ENCODE results near the gene FAM171A1. TPM values are rescaled to one million over a fixed set of nuclear protein-coding genes. Genes with fewer than 3 reads are reported as not detected.

Gene FAM171A1
- total and polyA plus RNA-seq, 2 of the 13 experiments (the other 11 are each of a cell fraction or from before 2014, with no cell fraction given) = 21.5 to 34.7 TPM

GRCh38 chr10:15325243-15325943 lies 45.7 kb downstream of the FAM171A1 start:
- no peak overlapping the region for H3K4me3 ChIP-seq (replicated peaks in 1 of 3; ENCODE audit: insufficient read depth in 1 of 3, low read depth in 2 of 3, low read length in 3 of 3)
- no peak overlapping the region for H3K27ac ChIP-seq (ENCODE audit: extremely low read length, insufficient read depth, low read length)
- no peak for FAIRE-seq
- 96% methylated on average over 20 of the region's 20 CpGs for WGBS (ENCODE audit: low lambda C conversion rate)
- CTCF ChIA-PET (ENCODE audit: low intra/inter-chr PET ratio, low total read pairs) = no interaction called here
- in situ Hi-C loops (cut with HindIII; ENCODE audit: extremely low pct_ligation_motif_present, low pct_unique_long_range_greater_than_20kb) = loop anchor here (5.0 kb wide), 1 partner anchor 47 kb away; the partner anchor contains the start of gene FAM171A1
- H4K20me1 ChIP-seq (ENCODE audit: insufficient read depth, low read length) = no peaks in the 10 kb centered on the region; the same call in 1 of the 2 replicates
- H3K9me3 ChIP-seq (ENCODE audit: low read length) = no peaks in the 10 kb centered on the region
- POLR2A ChIA-PET = no interaction called here
- H3K79me2 ChIP-seq (ENCODE audit: insufficient read depth, low read length) = peaks cover 45% of the 10 kb centered on the region
- intact Hi-C loops (cut with micrococcal nuclease; ENCODE audit: unreplicated experiment) = no loop called here
- no peak overlapping the region for H2AFZ ChIP-seq (ENCODE audit: low read length)
- no peak overlapping the region for H3K4me2 ChIP-seq (ENCODE audit: low read depth, low read length)
- H3K27me3 ChIP-seq (ENCODE audit: control insufficient read depth in 1 of 2, insufficient read depth in 2 of 2, low read length in 2 of 2) = no peaks in the 10 kb centered on the region
- H3K4me1 ChIP-seq (ENCODE audit: insufficient read depth, low read length) = peaks cover 51% of the 10 kb centered on the region
- no peak overlapping the region for H3K9ac ChIP-seq (ENCODE audit: insufficient read depth, low read depth, low read length)
- no peak for DNase-seq (ENCODE audit: low spot score)
- ATAC-seq = no peak
- peaks cover 0 to 3% of the 10 kb centered on the region in 2 experiments; a peak in 2 of 5 replicates for H3K36me3 ChIP-seq (replicated peaks in 1 of 2; ENCODE audit: control insufficient read depth in 1 of 2, insufficient read depth in 2 of 2, low read length in 2 of 2)
- BruUV-seq (replicated peaks) = no TSS peak
- TF ChIP-seq GATA4 (IDR thresholded peaks at IDR 0.05; ENCODE audit: borderline replicate concordance, low read depth) (no peak), ZNF530 (CRISPR knock-in tag; IDR thresholded peaks at IDR 0.05; ENCODE audit: low read depth) (no peak), ZBTB33 (CRISPR knock-in tag; IDR thresholded peaks at IDR 0.05) (peak; percentile 89), ZSCAN20 (CRISPR knock-in tag; IDR thresholded peaks at IDR 0.05; ENCODE audit: borderline replicate concordance) (no peak), ZSCAN5A (CRISPR knock-in tag; IDR thresholded peaks at IDR 0.05; ENCODE audit: borderline replicate concordance) (no peak), ZBTB38 (CRISPR knock-in tag; IDR thresholded peaks at IDR 0.05) (peak; percentile 73; the same call in 1 of the 2 replicates), SYNCRIP (IDR thresholded peaks at IDR 0.05; ENCODE audit: insufficient read depth, low read depth, low read length) (no peak), HOXA5 (CRISPR knock-in tag; IDR thresholded peaks at IDR 0.05) (no peak), RAD51 (IDR thresholded peaks at IDR 0.05; ENCODE audit: borderline replicate concordance) (no peak), HOMEZ (CRISPR knock-in tag; IDR thresholded peaks at IDR 0.05; ENCODE audit: low read depth) (peak; percentile 83; the same call in 1 of the 2 replicates), SMARCC2 (IDR thresholded peaks at IDR 0.05) (no peak), PRMT3 (CRISPR knock-in tag; IDR thresholded peaks at IDR 0.05; ENCODE audit: borderline replicate concordance, low read depth) (no peak), MAF1 (CRISPR knock-in tag; IDR thresholded peaks at IDR 0.05; ENCODE audit: borderline replicate concordance) (no peak), ZNF83 (CRISPR knock-in tag; IDR thresholded peaks at IDR 0.05; ENCODE audit: borderline replicate concordance) (no peak), ZNF644 (CRISPR knock-in tag; IDR thresholded peaks at IDR 0.05; ENCODE audit: low read depth) (0 out of 2 replicates have a peak, but pooled peaks have one; percentile 18), FOSL2 (CRISPR knock-in tag; IDR thresholded peaks at IDR 0.05) (peak; percentile 75), ZFP37 (CRISPR knock-in tag; IDR thresholded peaks at IDR 0.05; ENCODE audit: borderline replicate concordance) (no peak), ZBTB7B (CRISPR knock-in tag; IDR thresholded peaks at IDR 0.05) (no peak), PPARG (CRISPR knock-in tag; conservative IDR thresholded peaks at IDR 0.05) (no peak)
